HTERT RPE-1 (cell line): Measurements from ENCODE around the gene DOLK.

Experiments
- in situ Hi-C: fragments of 300-500 bp; cut with MboI; formaldehyde crosslinking; loops from 4 replicates; pipeline ENCODE4 v1.14.3; 2020; ENCODE audit warnings: low sequenced_read_pairs

DOLK gene

GRCh38 chr9:128936171-128936865 lies 11.1 kb downstream of the DOLK start:
- in situ Hi-C loops = no loop called here

GRCh38 chr9:128933731-128934130 lies 13.7 kb downstream of the DOLK start:
- in situ Hi-C loops = no loop called here

- in situ Hi-C loops = no loop called here
These were observed 17.8 kb downstream of the DOLK start for GRCh38 chr9:128929560-128929959.

- in situ Hi-C loops = no loop called here
These were observed 18.8 kb downstream of the DOLK start for GRCh38 chr9:128928624-128929023.

GRCh38 chr9:128927731-128928411 lies 19.5 kb downstream of the DOLK start:
- in situ Hi-C loops = no loop called here

- in situ Hi-C loops = no loop called here
These were observed 23.9 kb downstream of the DOLK start for GRCh38 chr9:128923493-128923883.

- in situ Hi-C loops = no loop called here
These were observed 25.3 kb downstream of the DOLK start for GRCh38 chr9:128921881-128922763.

- in situ Hi-C loops = no loop called here
These were observed 26.9 kb downstream of the DOLK start, which contains the start of gene PHYHD1 for GRCh38 chr9:128920381-128921058. PHYHD1 (plus strand) TSS chr9:128920982; CDS start chr9:128922324, 1,342 bp downstream.

GRCh38 chr9:128919402-128920089 lies 27.9 kb downstream of the DOLK start:
- in situ Hi-C loops = no loop called here

GRCh38 chr9:128918921-128919320 lies 28.5 kb downstream of the DOLK start:
- in situ Hi-C loops = no loop called here

GRCh38 chr9:128917151-128917849 lies 30.1 kb downstream of the DOLK start:
- in situ Hi-C loops = no loop called here

- in situ Hi-C loops = no loop called here
These were observed 30.7 kb downstream of the DOLK start for GRCh38 chr9:128916745-128917144.

- in situ Hi-C loops = no loop called here
These were observed 31.2 kb downstream of the DOLK start for GRCh38 chr9:128916204-128916603.

GRCh38 chr9:128913995-128914772 lies 33.2 kb downstream of the DOLK start:
- in situ Hi-C loops = no loop called here

- in situ Hi-C loops = no loop called here
These were observed 34.1 kb downstream of the DOLK start for GRCh38 chr9:128913048-128913900.

- in situ Hi-C loops = no loop called here
These were observed 35.0 kb downstream of the DOLK start for GRCh38 chr9:128912270-128912853.

GRCh38 chr9:128911529-128912035 lies 35.8 kb downstream of the DOLK start:
- in situ Hi-C loops = no loop called here
